Measurements from ENCODE around the gene RBM7.
A peak's percentile ranks its signal among the peaks of the same experiment; 100 is the strongest.

Gene RBM7

DNA sequence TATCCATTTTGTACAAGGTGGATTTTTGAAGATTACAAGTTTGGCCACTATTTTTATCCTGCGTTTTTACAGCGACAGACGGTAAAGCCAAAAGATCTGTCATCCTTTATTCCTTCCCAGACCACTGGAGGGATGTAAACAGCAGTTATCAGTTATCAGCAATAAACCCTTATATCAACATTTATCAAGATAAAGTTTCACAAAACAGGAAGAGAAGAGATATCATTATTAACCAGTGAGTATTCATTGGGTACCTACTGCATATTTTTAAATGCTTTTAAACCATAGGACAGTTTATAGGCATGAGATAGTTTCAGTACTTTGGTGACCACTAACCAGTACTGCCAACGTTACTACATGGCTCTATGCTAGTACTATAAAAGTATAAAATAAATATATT, 32.9 kb downstream of the RBM7 start:
- Histone ChIP-seq H3K27me3 (replicated peaks; ENCODE audit: control insufficient read depth, insufficient read depth, low read length) (no peaks in the 10 kb centered on the region; the same call in 1 of the 2 replicates), H3K4me3 (replicated peaks; ENCODE audit: low read depth, low read length) (no peak overlapping the region), H3K36me3 (ENCODE audit: control insufficient read depth, insufficient read depth, low read length) (no peaks in the 10 kb centered on the region)
- TF ChIP-seq, protein P1, sequence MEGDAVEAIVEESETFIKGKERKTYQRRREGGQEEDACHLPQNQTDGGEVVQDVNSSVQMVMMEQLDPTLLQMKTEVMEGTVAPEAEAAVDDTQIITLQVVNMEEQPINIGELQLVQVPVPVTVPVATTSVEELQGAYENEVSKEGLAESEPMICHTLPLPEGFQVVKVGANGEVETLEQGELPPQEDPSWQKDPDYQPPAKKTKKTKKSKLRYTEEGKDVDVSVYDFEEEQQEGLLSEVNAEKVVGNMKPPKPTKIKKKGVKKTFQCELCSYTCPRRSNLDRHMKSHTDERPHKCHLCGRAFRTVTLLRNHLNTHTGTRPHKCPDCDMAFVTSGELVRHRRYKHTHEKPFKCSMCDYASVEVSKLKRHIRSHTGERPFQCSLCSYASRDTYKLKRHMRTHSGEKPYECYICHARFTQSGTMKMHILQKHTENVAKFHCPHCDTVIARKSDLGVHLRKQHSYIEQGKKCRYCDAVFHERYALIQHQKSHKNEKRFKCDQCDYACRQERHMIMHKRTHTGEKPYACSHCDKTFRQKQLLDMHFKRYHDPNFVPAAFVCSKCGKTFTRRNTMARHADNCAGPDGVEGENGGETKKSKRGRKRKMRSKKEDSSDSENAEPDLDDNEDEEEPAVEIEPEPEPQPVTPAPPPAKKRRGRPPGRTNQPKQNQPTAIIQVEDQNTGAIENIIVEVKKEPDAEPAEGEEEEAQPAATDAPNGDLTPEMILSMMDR (IDR thresholded peaks at IDR 0.05; ENCODE audit: insufficient read depth, low read length, poor library complexity, severe bottlenecking) = no peak
- no peak for DNase-seq (ENCODE audit: extremely low read depth, insufficient read length)

DNA sequence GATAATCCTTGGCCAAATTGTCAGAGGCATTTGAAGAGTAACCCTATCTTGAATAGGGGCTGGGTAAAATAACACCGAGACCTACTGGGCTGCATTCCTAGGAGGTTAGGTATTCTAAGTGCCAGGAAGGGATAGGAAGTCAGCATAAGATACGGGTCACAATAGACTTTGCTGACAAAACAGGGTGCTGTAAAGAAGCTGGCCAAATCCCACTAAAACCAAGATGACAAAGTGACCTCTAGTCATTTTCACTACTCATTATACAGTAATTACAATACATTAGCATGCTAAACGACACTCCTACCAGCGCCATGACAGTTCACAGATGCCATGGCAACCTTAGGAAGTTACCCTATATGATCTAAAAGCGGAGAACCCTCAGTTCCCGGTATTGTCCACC, 37.8 kb downstream of the RBM7 start:
- TF ChIP-seq, protein P1 (IDR thresholded peaks at IDR 0.05; ENCODE audit: insufficient read depth, low read length, poor library complexity, severe bottlenecking) = no peak
- Histone ChIP-seq H3K36me3 (ENCODE audit: control insufficient read depth, insufficient read depth, low read length) (no peaks in the 10 kb centered on the region), H3K4me3 (replicated peaks; ENCODE audit: low read depth, low read length) (no peak overlapping the region), H3K27me3 (replicated peaks; ENCODE audit: control insufficient read depth, insufficient read depth, low read length) (no peaks in the 10 kb centered on the region)
- no peak for DNase-seq (ENCODE audit: extremely low read depth, insufficient read length)

DNA sequence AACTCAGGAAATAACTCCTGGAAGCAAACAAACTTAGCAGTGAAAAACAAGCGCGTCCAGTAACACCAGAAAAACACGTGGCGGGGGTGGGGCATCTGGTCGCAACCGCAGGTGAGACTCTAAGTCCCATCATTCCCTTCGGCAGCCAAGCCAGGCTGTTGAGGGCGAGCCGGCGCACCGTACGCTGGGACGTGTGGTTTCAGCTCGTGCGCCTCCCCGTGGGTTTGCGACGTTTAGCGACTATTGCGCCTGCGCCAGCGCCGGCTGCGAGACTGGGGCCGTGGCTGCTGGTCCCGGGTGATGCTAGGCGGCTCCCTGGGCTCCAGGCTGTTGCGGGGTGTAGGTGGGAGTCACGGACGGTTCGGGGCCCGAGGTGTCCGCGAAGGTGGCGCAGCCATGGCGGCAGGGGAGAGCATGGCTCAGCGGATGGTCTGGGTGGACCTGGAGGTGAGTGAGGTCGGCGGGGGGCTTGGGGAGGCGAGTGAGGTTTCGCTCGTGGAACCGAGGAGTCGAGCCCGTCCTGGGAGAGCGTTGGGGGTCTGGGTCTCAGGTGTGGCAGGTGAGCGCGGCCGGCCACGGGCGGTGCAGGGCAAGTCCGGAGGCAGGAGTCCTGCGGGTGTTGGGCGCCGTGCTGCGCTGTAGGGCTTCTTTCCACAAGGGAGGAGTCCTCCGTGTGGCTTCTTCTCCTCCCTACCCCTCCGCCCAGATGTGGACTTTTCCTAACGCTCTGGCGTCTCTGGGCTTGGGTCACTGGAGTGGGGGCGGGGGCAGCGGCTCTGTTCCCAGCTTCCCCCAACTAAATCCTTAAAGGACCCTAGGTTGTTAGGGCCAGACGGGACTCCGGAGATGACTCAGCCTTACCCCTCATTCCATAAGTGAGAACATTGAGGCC, 39.0 kb downstream of the RBM7 start, which contains the start of gene REXO2:
TSS of gene REXO2 (plus strand) at position 239 of the 892 bp plus-strand sequence. CDS start at position 301, 62 bp downstream.
- TF ChIP-seq, protein P1 (IDR thresholded peaks at IDR 0.05; ENCODE audit: insufficient read depth, low read length, poor library complexity, severe bottlenecking) = no peak
- Histone ChIP-seq H3K36me3 (ENCODE audit: control insufficient read depth, insufficient read depth, low read length) (no peaks in the 10 kb centered on the region), H3K4me3 (replicated peaks; ENCODE audit: low read depth, low read length) (peak within 1 kb of the TSS; percentile 92), H3K27me3 (replicated peaks; ENCODE audit: control insufficient read depth, insufficient read depth, low read length) (no peaks in the 10 kb centered on the region)
- peak; percentile 89 for DNase-seq (ENCODE audit: extremely low read depth, insufficient read length)

DNA sequence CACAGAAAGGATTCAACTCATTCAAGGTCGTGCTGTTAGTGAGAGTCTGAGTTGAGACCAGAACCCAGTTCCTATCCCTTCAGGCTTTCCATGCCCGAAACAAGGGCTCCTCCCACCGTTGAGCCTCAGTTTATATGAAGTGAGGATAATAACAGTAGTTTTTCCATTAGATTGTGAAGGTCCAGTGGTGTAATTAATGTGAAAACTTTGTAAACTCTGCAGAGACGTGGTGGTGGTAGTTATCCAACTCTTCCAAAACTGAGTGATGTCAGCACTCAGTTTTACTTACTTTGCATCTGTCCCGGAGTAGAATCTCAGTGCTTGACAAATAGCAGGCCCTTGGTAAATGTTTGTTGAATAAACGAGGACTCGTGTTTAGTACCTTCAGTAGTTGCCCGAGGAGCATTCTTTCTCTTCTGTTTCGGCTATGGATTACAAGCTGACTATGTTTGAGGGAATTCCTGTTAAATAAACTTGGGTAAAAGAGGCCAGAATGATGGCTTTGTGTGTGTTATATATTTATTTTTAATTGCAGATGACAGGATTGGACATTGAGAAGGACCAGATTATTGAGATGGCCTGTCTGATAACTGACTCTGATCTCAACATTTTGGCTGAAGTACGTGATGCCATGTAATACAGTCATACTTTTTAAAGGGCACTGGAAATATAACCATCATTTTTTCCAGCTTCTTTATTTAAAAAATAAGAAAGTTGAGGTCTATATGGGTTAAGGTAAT, 39.8 kb downstream of the RBM7 start:
- TF ChIP-seq, protein P1 (IDR thresholded peaks at IDR 0.05; ENCODE audit: insufficient read depth, low read length, poor library complexity, severe bottlenecking) = no peak
- no peak for DNase-seq (ENCODE audit: extremely low read depth, insufficient read length)
- Histone ChIP-seq H3K27me3 (replicated peaks; ENCODE audit: control insufficient read depth, insufficient read depth, low read length) (no peaks in the 10 kb centered on the region), H3K4me3 (replicated peaks; ENCODE audit: low read depth, low read length) (peak overlapping the region; percentile 92), H3K36me3 (ENCODE audit: control insufficient read depth, insufficient read depth, low read length) (no peaks in the 10 kb centered on the region)

DNA sequence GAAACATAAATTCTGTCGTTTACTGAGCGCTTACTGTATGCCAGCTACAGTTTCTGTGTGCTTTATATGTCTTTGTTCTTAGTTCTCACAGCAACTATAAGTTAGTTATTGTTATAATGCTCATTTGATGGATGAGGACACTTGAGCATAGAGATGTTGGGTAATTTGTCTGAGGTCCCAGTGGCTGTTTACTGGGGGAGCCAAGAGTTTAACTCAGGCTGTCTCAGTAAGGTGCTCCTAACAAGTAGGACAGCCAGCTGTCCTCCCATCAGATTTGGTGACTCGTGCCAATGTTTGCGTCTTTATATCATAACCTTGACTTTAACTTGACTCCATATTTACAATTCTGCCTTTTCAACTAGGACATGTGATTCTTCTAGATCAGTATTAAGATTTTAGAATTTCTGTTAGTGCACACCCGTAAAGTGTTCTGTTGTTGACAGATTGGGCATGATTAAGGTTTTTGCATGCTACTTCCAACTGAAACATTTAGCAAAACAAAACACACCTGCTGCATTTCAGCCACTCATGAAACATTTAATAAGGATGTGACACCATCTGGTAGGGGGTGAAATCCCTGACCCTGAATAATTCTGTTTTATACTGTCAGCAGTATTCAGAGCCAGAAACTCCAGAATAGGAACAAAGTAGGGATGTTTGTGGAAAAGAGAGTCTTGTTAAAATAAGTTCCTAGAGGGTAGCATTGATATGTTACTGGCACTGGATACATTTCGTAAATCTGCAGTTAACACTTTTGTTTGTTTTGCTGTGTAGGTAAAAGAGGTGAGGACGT, 40.7 kb downstream of the RBM7 start:
- DNase-seq (ENCODE audit: extremely low read depth, insufficient read length) = no peak

More for the DNA sequence above, 40.7 kb downstream of the RBM7 start:
- no peaks in the 10 kb centered on the region for H3K36me3 ChIP-seq (ENCODE audit: control insufficient read depth, insufficient read depth, low read length)
- no peaks in the 10 kb centered on the region for H3K27me3 ChIP-seq (replicated peaks; ENCODE audit: control insufficient read depth, insufficient read depth, low read length)
- TF ChIP-seq, protein P1 (IDR thresholded peaks at IDR 0.05; ENCODE audit: insufficient read depth, low read length, poor library complexity, severe bottlenecking) = no peak
- H3K4me3 ChIP-seq (replicated peaks; ENCODE audit: low read depth, low read length) = no peak overlapping the region
